GM12878 (cell line): ENCODE results near the gene MB. TPM values are rescaled to one million over a fixed set of nuclear protein-coding genes. Genes with fewer than 3 reads are reported as not detected.

Source experiments
- ATAC-seq: fragments of 200-7000 bp; cut with Tn5 transposase; 3 replicates; pipeline ENCODE4 v1.9.1; 2020; ENCODE audit warnings: mild to moderate bottlenecking, moderate library complexity
- BruUV-seq: library from RNA; stranded (reverse); fragments of 400-500 nt; replicated peaks from 2 replicates; lab custom pipeline; 2021; lab: Mats Ljungman, UMichigan
- CTCF ChIA-PET: fragments of 300-600 bp; sonication (Branson Sonifier 250); formaldehyde crosslinking; extraction: SDS; loops from one replicate; lab custom pipeline; 2021; ENCODE audit warnings: inconsistent platforms; lab: Yijun Ruan, JAX
- POLR2A ChIA-PET: fragments of 350-600 bp; formaldehyde crosslinking; extraction: SDS; loops from one replicate; lab custom pipeline; 2021; ENCODE audit warnings: inconsistent platforms; lab: Charles Lee
- RAD21 ChIA-PET: fragments of 300-600 bp; sonication (Branson Sonifier 250); formaldehyde crosslinking; loops from one replicate; lab custom pipeline; 2023; ENCODE audit warnings: antibody characterized with exemption; ENCODE audit not compliant: unreplicated experiment; lab: Charles Lee
- SMC1A ChIA-PET: fragments of 300-600 bp; sonication (Branson Sonifier 250); formaldehyde crosslinking; loops from one replicate; lab custom pipeline; 2023; ENCODE audit not compliant: unreplicated experiment, uncharacterized antibody; lab: Charles Lee
- DNase-seq: peaks from one replicate; pipeline ENCODE4 v3.0.0-alpha.2; 2011; ENCODE audit warnings: low read depth, low spot score
- FAIRE-seq: peaks from 3 replicates; lab custom pipeline; 2011; peaks lifted over from hg19 to GRCh38; lab: Jason Lieb, UNC
- H2AFZ ChIP-seq: 2 replicates; pipeline ENCODE4 v1.6.0; 2011; ENCODE audit warnings: low read depth, low read length, control low read depth; ENCODE audit not compliant: control insufficient read depth
- H3K27ac ChIP-seq: 2 replicates; pipeline ENCODE4 v1.5.1; 2011; ENCODE audit warnings: control low read depth; ENCODE audit not compliant: control insufficient read depth, insufficient read depth
- H3K27me3 ChIP-seq, 2 experiments: replicated peaks in 1 of 2; 2 replicates each; pipeline versions ENCODE4 v1.6.0 to v1.6.1; 2011; ENCODE audit warnings: low read length in 1 of 2; ENCODE audit not compliant: control insufficient read depth in 2 of 2, insufficient read depth in 2 of 2
- H3K36me3 ChIP-seq, 2 experiments: 2 replicates each; pipeline ENCODE4 v1.5.1; 2011; ENCODE audit warnings: low read length in 1 of 2; ENCODE audit not compliant: control insufficient read depth in 2 of 2, insufficient read depth in 2 of 2
- H3K4me1 ChIP-seq: 2 replicates; pipeline ENCODE4 v1.6.1; 2011; ENCODE audit warnings: mild to moderate bottlenecking, low read length, moderate library complexity, mixed read lengths; ENCODE audit not compliant: control insufficient read depth, insufficient read depth
- H3K4me2 ChIP-seq: 2 replicates; pipeline ENCODE4 v1.6.0; 2011; ENCODE audit warnings: control low read depth; ENCODE audit not compliant: control insufficient read depth, insufficient read depth
- H3K4me3 ChIP-seq: fragments of 200-600 bp; sonication (generic); 2 replicates; pipeline ENCODE4 v1.5.1; 2016
- H3K79me2 ChIP-seq: 2 replicates; pipeline ENCODE4 v1.6.0; 2011; ENCODE audit warnings: low read length; ENCODE audit not compliant: control insufficient read depth, insufficient read depth
- H3K9ac ChIP-seq: 2 replicates; pipeline ENCODE4 v1.8.0; 2011; ENCODE audit warnings: low read length, control low read depth, mixed read lengths; ENCODE audit not compliant: control insufficient read depth, insufficient read depth
- H3K9me3 ChIP-seq: replicated peaks from 3 replicates; pipeline ENCODE4 v1.5.1; 2011; ENCODE audit warnings: mild to moderate bottlenecking, low read length; ENCODE audit not compliant: control insufficient read depth, insufficient read depth
- H4K20me1 ChIP-seq: 2 replicates; pipeline ENCODE4 v1.6.0; 2011; ENCODE audit not compliant: control insufficient read depth, insufficient read depth
- BCL3 ChIP-seq: IDR thresholded peaks from 2 replicates; pipeline ENCODE4 v1.6.1; 2011; ENCODE audit warnings: borderline replicate concordance, low read depth, mild to moderate bottlenecking, moderate library complexity, low read length; ENCODE audit not compliant: insufficient read depth, poor library complexity, severe bottlenecking
- MLLT1 ChIP-seq: fragments of 450-650 bp; IDR thresholded peaks from 2 replicates; pipeline ENCODE4 v1.6.1; 2016; ENCODE audit warnings: mild to moderate bottlenecking
- TBL1XR1 ChIP-seq: IDR thresholded peaks from 2 replicates; pipeline ENCODE4 v1.6.1; 2012; ENCODE audit warnings: low read depth, low read length, improper control_type of control experiment
- WGBS: methylation state at CpG from one replicate; pipeline ENCODE4 v1.1.6; 2016; ENCODE audit warnings: low lambda C conversion rate; ENCODE audit not compliant: insufficient replicate concordance, insufficient coverage; ENCODE audit errors: missing lambda C conversion rate; 5-methylcytosine and 5-hydroxymethylcytosine counted together
- in situ Hi-C: fragments of 300-500 bp; cut with MboI; formaldehyde crosslinking; loops from 9 replicates; pipeline ENCODE4 v1.14.3; 2018; ENCODE audit warnings: mixed read lengths
- intact Hi-C: fragments of 100-400 bp; cut with micrococcal nuclease; formaldehyde crosslinking; loops from one replicate; pipeline ENCODE4 v1.14.2; 2022; ENCODE audit not compliant: unreplicated experiment
- polyA plus RNA-seq, 11 experiments: library from polyadenylated mRNA; depleted of rRNA in 4 of 11; unstranded in 6 of 11; stranded (reverse) in 5 of 11; fragments of >200 nt; fragmentation: Nextera tagmentation in 4 of 11; fragmentation: Illumina TruSeq in 1 of 11; extraction: Ambion mirVana in 4 of 11; extraction: Trizol in 1 of 11; gene quantifications; 1 replicate in 1 of 11; 2 replicates in 10 of 11; pipeline versions ENCODE4 v1.2.1 to v1.2.3, GENCODE V29; 2011 to 2016; ENCODE audit warnings: inconsistent platforms in 2 of 11, missing spikeins in 2 of 11, low read depth in 1 of 11
- total RNA-seq, 4 experiments: library from RNA; depleted of rRNA in 3 of 4; stranded (reverse); fragments of >200 nt in 3 of 4; fragmentation: Illumina TruSeq in 1 of 4; extraction: Trizol in 1 of 4; gene quantifications; 2 replicates each; pipeline versions ENCODE4 v1.2.1 to v1.2.3, GENCODE V29; 2013 to 2021
- TF ChIP-seq, protein P1 (sequence below): fragments of 150-350 bp; IDR thresholded peaks from 2 replicates; pipeline ENCODE4 v1.6.1; 2016; ENCODE audit warnings: low read depth, low read length

The MB gene
- total and polyA plus RNA-seq, 10 of the 15 experiments (the other 5 are each of a cell fraction or from before 2014, with no cell fraction given) = 0.09 to 0.41 (median 0.23) TPM; not detected in 3

- TF ChIP-seq MLLT1 = no peak
- TF ChIP-seq TBL1XR1 = no peak
These were observed 20.9 kb upstream of the MB start (continued) for GRCh38 chr22:35638001-35638400.

DNA sequence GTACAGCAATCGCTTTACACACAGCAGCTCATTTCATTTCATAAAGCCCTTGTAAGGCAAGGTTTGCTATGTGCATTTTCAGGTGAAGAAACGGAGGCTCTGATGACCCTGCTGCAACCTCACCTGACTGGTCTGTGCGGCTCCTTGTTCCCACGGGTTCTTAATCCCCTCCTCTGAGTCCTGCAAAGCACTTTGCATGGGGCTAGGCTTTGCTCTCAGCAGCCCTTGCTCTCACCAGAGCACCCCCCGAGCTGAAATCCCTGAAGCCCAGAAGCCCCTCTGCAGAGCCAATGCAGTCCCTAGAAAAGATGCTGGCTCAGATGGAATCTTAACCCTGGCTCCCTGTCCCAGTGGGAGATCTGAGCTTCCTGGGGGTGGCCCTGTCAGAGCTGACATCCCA lies 20.1 kb upstream of the MB start:
- no peak overlapping the region for H3K4me2 ChIP-seq
- no peak overlapping the region for H3K4me3 ChIP-seq
- WGBS = 46% methylated on average over 5 of the region's 5 CpGs
- in situ Hi-C loops = no loop called here
- TF ChIP-seq, protein P1, sequence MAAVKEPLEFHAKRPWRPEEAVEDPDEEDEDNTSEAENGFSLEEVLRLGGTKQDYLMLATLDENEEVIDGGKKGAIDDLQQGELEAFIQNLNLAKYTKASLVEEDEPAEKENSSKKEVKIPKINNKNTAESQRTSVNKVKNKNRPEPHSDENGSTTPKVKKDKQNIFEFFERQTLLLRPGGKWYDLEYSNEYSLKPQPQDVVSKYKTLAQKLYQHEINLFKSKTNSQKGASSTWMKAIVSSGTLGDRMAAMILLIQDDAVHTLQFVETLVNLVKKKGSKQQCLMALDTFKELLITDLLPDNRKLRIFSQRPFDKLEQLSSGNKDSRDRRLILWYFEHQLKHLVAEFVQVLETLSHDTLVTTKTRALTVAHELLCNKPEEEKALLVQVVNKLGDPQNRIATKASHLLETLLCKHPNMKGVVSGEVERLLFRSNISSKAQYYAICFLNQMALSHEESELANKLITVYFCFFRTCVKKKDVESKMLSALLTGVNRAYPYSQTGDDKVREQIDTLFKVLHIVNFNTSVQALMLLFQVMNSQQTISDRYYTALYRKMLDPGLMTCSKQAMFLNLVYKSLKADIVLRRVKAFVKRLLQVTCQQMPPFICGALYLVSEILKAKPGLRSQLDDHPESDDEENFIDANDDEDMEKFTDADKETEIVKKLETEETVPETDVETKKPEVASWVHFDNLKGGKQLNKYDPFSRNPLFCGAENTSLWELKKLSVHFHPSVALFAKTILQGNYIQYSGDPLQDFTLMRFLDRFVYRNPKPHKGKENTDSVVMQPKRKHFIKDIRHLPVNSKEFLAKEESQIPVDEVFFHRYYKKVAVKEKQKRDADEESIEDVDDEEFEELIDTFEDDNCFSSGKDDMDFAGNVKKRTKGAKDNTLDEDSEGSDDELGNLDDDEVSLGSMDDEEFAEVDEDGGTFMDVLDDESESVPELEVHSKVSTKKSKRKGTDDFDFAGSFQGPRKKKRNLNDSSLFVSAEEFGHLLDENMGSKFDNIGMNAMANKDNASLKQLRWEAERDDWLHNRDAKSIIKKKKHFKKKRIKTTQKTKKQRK = no peak
- TF ChIP-seq BCL3 = no peak
- no peaks in the 10 kb centered on the region for H4K20me1 ChIP-seq
- no peak overlapping the region for H3K27ac ChIP-seq
- H3K4me1 ChIP-seq = peaks cover 6% of the 10 kb centered on the region
- ChIA-PET RAD21 (no interaction called here), CTCF (interaction anchor here (1.1 to 1.5 kb wide), 3 partner anchors 10 to 428 kb away, joined by 3 to 7 read pairs (median 4); partner anchors contain the start of gene APOL6), POLR2A (interaction anchor here (0.5 kb wide), 1 partner anchor 158 kb away, joined by 3 read pairs; no protein-coding TSS in a partner anchor), SMC1A (no interaction called here)
- no peak overlapping the region for H2AFZ ChIP-seq
- FAIRE-seq = no peak
- no peak for DNase-seq
- H3K9ac ChIP-seq = no peak overlapping the region
- H3K79me2 ChIP-seq = no peaks in the 10 kb centered on the region
- no peaks in the 10 kb centered on the region for H3K27me3 ChIP-seq
- intact Hi-C loops = no loop called here
- ATAC-seq = no peak
- no peaks in the 10 kb centered on the region for H3K36me3 ChIP-seq
- no TSS peak for BruUV-seq
- no peaks in the 10 kb centered on the region for H3K9me3 ChIP-seq
